Activated naive CD4-positive, alpha-beta T cell treated with anti-CD3 and anti-CD28 coated beads, Interleukin-2, amount 50 U/mL, for 72 hours (primary cell): ENCODE measurements around the gene LCE1F. TPM values are rescaled to one million over a fixed set of nuclear protein-coding genes. Genes with fewer than 3 reads are reported as not detected.

Source experiments
- ATAC-seq, 2 donors: fragments of 150-1000 bp; cut with Tn5 transposase; 2 replicates each; pipeline ENCODE4 v1.10.0; 2021; ENCODE audit warnings: mild to moderate bottlenecking in 2 of 2, moderate library complexity in 2 of 2
- DNase-seq, 2 donors: peaks; one replicate each; pipeline ENCODE4 v3.0.0; 2021 to 2022; ENCODE audit warnings: low spot score in 2 of 2
- H3K27ac Mint-ChIP-seq, 2 donors: one replicate each; pipeline ENCODE4 v1.8.0; 2022; ENCODE audit warnings: mild to moderate bottlenecking in 2 of 2, mixed read lengths in 2 of 2
- H3K36me3 Mint-ChIP-seq, 2 donors: one replicate each; pipeline ENCODE4 v1.8.0; 2022; ENCODE audit warnings: mixed read lengths in 2 of 2
- H3K9me3 Mint-ChIP-seq, 2 donors: one replicate each; pipeline ENCODE4 v1.8.0; 2022; ENCODE audit warnings: mixed read lengths in 2 of 2
- total RNA-seq, 2 donors: library from RNA; stranded (reverse); gene quantifications; one replicate each; pipeline ENCODE4 v1.2.3, GENCODE V29; 2022

Gene LCE1F
- total RNA-seq, 2 donors from 2014 or later, result not detected

GRCh38 chr1:152760551-152761190 is 14.3 kb upstream of the LCE1F start:
- DNase-seq (no peak), ATAC-seq (no peak)
- Mint-ChIP-seq H3K9me3 (peaks cover 0 to 4% of the 10 kb centered on the region in 2 donors), H3K27ac (peak overlapping the region in 1 of 2 donors; percentile 44), H3K36me3 (no peaks in the 10 kb centered on the region)

GRCh38 chr1:152761609-152762213 is 13.2 kb upstream of the LCE1F start:
- no peak for ATAC-seq
- H3K36me3 Mint-ChIP-seq, result no peaks in the 10 kb centered on the region
- no peaks in the 10 kb centered on the region for H3K9me3 Mint-ChIP-seq
- no peak overlapping the region for H3K27ac Mint-ChIP-seq
- DNase-seq, result no peak

GRCh38 chr1:152768847-152769533 is 6.0 kb upstream of the LCE1F start:
- ATAC-seq (no peak), DNase-seq (no peak)
- Mint-ChIP-seq H3K36me3 (no peaks in the 10 kb centered on the region), H3K9me3 (no peaks in the 10 kb centered on the region), H3K27ac (no peak overlapping the region)

DNA sequence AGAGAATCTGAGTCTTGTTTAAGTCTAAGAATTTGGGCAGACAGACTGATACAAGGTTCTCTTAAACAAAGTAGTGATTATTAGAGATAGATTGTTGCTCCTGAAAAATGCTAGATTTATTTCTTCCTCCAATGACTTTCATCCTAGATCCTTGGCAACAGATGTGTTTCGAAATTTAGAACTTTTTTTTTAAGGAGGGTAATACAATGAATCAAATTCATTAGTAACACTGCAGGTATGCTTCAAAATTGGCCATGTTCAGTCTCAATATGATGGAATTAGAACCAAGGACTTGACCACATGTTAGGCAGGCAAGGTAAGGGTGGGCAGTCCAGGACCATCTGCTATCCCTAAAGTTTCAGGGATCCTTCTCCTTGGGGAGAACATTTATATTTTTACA is 4.5 kb upstream of the LCE1F start:
- no peak for DNase-seq
- Mint-ChIP-seq H3K36me3 (peaks cover 0 to 4% of the 10 kb centered on the region in 2 donors), H3K27ac (no peak overlapping the region), H3K9me3 (no peaks in the 10 kb centered on the region)
- ATAC-seq, result no peak

DNA sequence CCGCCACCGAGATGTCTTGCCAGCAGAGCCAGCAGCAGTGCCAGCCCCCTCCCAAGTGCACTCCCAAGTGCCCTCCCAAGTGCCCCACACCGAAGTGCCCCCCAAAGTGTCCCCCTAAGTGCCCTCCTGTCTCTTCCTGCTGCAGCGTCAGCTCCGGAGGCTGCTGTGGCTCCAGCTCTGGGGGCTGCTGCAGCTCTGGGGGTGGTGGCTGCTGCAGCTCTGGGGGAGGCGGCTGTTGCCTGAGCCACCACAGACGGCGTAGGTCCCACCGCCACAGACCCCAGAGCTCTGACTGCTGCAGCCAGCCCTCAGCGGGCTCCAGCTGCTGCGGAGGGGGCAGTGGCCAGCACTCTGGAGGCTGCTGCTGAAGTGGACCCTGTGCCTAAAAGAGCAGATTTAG is 1.4 kb downstream of the LCE1F start:
- DNase-seq (no peak), ATAC-seq (no peak)
- Mint-ChIP-seq H3K27ac (no peak overlapping the region), H3K36me3 (peaks cover 0 to 4% of the 10 kb centered on the region in 2 donors), H3K9me3 (no peaks in the 10 kb centered on the region)

DNA sequence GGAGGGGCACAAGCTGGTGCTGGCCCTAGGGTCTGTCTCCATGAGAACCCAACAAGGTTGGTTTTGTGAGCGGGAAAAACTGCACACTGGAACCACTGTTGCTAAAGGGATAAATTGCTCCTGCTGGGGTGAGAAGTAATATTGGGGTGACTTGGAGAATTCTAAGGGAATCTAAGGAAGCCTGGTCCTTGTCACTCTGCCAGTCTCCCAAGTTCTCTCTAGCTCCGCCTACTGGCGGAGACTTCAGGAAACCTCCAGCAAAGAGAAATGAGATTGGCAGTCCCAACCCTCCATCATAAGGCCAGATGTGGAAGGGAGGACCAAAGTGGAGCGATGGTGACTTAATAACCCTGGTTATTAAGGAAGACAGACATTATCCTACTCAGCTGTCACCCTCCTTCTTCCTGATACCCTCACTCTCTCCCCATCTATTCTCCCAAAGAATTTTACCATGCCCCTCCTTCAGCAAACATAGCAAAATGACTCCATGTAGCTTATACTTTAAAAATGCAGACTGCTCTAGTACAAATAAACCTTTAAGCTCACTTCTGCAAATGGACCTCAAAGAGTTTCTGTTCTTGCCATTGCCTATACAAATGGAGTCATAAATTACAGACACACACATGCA is 2.7 kb downstream of the LCE1F start:
- Mint-ChIP-seq H3K9me3 (no peaks in the 10 kb centered on the region), H3K27ac (no peak overlapping the region), H3K36me3 (peaks cover 0 to 4% of the 10 kb centered on the region in 2 donors)
- DNase-seq (no peak), ATAC-seq (no peak)

DNA sequence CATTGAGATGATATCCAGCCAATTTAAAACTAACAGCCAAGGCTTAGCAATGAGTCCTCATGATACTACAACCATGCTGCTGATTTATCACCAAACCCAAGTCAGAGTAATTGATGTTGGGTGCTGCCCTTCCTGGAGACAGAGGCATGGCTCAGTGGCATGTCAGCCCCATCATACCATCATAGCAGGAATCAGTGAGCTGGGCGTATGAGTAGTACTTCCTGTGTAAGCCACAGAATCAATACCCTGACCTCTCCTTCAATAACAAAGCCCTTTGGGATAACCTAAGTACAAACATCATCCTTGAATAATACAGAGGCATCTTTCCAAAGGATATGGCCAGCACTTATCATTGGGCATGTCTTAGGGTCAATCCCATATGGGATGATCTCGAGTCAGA is 8.2 kb downstream of the LCE1F start:
- ATAC-seq, result no peak
- H3K36me3 Mint-ChIP-seq, result no peaks in the 10 kb centered on the region
- no peak overlapping the region for H3K27ac Mint-ChIP-seq
- no peaks in the 10 kb centered on the region for H3K9me3 Mint-ChIP-seq
- DNase-seq, result no peak

DNA sequence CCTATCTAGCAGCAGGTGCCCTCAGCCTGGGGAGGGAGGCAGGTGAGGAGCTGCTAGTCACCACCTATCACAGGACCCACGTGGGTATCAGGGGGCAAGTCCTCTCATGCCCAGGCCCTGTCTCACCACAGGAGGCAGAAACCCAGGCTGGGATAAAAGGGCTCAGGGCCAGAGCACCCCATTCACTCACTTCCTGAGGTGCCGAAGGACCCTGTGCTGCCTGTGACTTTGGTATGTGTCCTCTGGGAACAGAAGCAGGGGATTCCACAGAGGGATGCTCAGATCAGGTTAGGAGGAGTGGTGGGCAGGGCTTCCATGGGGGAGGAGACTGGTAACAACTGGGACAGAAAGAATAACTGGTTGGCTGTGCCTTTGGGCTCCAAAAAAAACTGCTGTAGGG is 11.1 kb downstream of the LCE1F start, which contains the start of gene LCE1E:
LCE1E (plus strand) TSS at position 181 of the 400 bp plus-strand sequence. CDS start 1,043 bp downstream, outside the sequence.
- no peak for DNase-seq
- Mint-ChIP-seq H3K27ac (no peak within 1 kb of the TSS), H3K9me3 (no peaks in the 10 kb centered on the region), H3K36me3 (no peaks in the 10 kb centered on the region)
- no peak for ATAC-seq

DNA sequence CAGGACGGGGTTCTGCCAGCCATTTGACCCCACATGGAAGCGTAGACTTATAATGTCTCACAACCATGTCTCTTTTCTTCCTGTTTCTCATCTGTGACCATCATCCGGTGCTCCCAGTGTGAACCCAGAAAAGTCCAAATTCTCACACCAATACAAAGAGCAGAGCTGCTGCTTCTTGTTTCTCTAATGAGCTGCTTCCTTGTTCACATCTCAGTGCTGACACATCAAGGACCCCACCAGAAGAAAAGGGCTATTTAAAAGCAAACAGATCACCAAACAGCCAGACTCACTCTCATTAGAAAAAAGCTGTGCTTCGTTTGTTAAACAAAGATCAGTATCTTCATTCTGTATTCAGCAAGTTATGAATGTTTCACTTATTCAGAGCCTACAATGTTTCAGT is 20.7 kb downstream of the LCE1F start:
- no peak for ATAC-seq

GRCh38 chr1:152796421-152796820 is 21.5 kb downstream of the LCE1F start, which contains the start of gene LCE1D:
LCE1D (plus strand) TSS chr1:152796721; CDS start chr1:152797795, 1,074 bp downstream.
- no peaks in the 10 kb centered on the region for H3K9me3 Mint-ChIP-seq
- ATAC-seq, result no peak
- no peak for DNase-seq
- no peaks in the 10 kb centered on the region for H3K36me3 Mint-ChIP-seq
- no peak within 1 kb of the TSS for H3K27ac Mint-ChIP-seq

More for the DNA sequence above, 20.7 kb downstream of the LCE1F start:
- Mint-ChIP-seq H3K9me3 (no peaks in the 10 kb centered on the region), H3K27ac (no peak overlapping the region), H3K36me3 (no peaks in the 10 kb centered on the region)
- DNase-seq, result no peak

DNA sequence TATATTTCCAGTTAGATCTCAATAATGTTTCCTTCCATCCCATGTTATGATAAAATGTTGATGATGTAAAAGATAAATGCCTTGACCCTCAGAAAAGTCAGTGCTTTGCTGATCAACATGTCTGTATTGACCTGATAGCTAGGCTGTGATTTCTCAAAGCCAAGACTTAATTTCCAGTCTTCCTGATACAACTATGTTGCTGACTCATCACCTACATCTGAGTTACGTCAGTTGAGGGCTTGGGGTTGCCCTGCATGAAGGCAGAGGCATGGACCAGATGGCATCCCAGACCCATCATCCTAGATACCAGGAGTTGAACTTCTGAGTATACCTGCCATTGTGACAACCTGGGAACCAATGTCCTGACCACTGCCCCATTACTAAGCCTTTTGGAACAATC is 26.4 kb downstream of the LCE1F start:
- no peak for ATAC-seq
- DNase-seq, result no peak
- H3K27ac Mint-ChIP-seq, result no peak overlapping the region
- H3K36me3 Mint-ChIP-seq, result no peaks in the 10 kb centered on the region
- H3K9me3 Mint-ChIP-seq, result no peaks in the 10 kb centered on the region

- ATAC-seq (no peak), DNase-seq (no peak)
- H3K27ac Mint-ChIP-seq, result no peak within 1 kb of the TSS
- H3K36me3 Mint-ChIP-seq, result no peaks in the 10 kb centered on the region
- no peaks in the 10 kb centered on the region for H3K9me3 Mint-ChIP-seq
Measured at GRCh38 chr1:152806576-152806975, 31.6 kb downstream of the LCE1F start, which contains the start of gene LCE1C. LCE1C (minus strand) TSS chr1:152806651; CDS start chr1:152805478, 1,173 bp downstream.

DNA sequence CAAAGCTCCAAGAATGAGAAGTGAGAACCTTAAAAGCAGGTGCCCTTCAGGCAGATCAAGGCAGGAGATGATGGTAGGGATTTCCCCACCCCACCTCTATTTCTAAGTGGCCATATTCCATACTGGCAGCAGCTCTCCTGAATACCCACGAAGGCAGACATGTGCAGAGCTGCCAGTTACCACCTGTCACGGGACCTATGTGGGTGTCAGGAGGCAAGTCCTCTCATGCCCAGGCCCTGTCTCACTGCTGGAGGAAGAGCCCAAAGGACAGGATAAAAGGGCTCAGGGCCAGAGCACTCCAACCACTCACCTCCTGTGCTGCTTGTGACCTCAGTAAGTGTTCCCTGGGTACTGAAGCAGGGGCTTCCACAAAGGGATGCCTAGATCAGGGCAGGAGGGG is 36.1 kb downstream of the LCE1F start:
- Mint-ChIP-seq H3K9me3 (no peaks in the 10 kb centered on the region), H3K36me3 (no peaks in the 10 kb centered on the region), H3K27ac (no peak overlapping the region)
- DNase-seq, result no peak
- ATAC-seq, result no peak

DNA sequence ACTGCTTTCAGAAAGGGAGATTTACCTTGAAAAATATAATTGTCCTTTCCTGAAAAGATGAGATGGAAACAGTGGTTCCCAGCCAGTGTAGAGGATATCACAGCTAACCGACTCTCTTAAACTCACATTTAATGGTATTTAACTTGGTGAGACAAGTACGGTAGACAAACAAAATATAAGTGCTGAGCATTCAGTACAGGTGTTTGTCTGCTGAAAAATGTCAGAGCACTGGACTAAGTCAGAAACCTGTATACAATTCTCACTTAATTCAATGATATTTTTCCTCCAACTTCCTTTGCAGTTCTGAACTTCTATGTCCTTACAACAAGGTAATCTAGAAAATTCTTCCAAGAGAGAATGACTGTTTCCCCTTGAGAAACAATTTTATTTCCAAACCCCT is 36.7 kb downstream of the LCE1F start, which contains the start of gene LCE1B:
LCE1B (plus strand) TSS at position 301 of the 400 bp plus-strand sequence. CDS start 476 bp downstream, outside the sequence.
- ATAC-seq (no peak), DNase-seq (no peak)
- no peaks in the 10 kb centered on the region for H3K36me3 Mint-ChIP-seq
- peak within 1 kb of the TSS in 1 of 2 donors; percentile 11 for H3K27ac Mint-ChIP-seq
- H3K9me3 Mint-ChIP-seq, result no peaks in the 10 kb centered on the region

DNA sequence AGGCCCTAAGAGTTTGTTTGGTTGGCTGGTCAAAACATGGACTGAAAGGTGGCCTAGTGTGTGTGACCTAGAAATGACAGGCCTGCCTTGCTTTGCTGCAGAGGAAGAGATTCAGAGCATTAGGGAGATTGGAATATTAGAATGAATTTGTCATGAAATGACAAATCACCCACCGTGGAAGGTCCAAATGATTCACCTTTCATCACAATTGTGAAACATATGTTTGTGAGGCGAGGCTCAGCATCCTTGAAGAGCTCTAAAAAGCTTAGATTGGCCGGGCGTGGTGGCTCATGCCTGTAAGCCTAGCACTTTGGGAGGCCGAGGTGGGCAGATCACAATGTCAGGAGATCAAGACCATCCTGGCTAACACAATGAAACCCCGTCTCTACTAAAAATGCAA is 42.4 kb downstream of the LCE1F start:
- no peak for ATAC-seq
- no peak for DNase-seq
- H3K36me3 Mint-ChIP-seq, result no peaks in the 10 kb centered on the region
- H3K27ac Mint-ChIP-seq, result no peak overlapping the region
- H3K9me3 Mint-ChIP-seq, result no peaks in the 10 kb centered on the region

DNA sequence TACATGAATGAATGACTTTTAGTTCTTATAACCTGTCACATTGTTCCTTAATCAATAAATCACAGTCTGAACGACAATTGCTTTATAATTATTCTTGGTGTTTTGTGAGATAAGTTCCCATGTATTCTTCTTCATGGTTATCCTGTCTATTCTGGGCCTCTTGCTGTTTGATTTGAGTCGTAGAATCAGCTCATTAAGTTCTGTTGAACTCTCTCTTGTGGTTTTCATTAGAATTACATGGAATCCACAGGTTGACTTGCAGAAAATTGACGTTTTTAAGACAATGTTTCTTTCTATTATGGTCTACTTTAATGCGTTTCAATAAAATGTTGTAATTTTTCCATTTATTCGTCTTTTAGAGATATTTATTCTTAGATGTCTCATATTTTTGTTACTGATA is 48.4 kb downstream of the LCE1F start:
- no peaks in the 10 kb centered on the region for H3K9me3 Mint-ChIP-seq
- ATAC-seq, result no peak
- no peaks in the 10 kb centered on the region for H3K36me3 Mint-ChIP-seq

GRCh38 chr1:152824964-152825363 is 50.0 kb downstream of the LCE1F start:
- H3K36me3 Mint-ChIP-seq, result no peaks in the 10 kb centered on the region
- H3K27ac Mint-ChIP-seq, result no peak overlapping the region
- DNase-seq (no peak), ATAC-seq (no peak)
- no peaks in the 10 kb centered on the region for H3K9me3 Mint-ChIP-seq

More for the DNA sequence above, 48.4 kb downstream of the LCE1F start:
- no peak overlapping the region for H3K27ac Mint-ChIP-seq
- DNase-seq, result no peak
